Upper lobe of left lung (tissue), 6 donors: ENCODE results near the gene LYPLA2. TPM values are rescaled to one million over a fixed set of nuclear protein-coding genes. Genes with fewer than 3 reads are reported as not detected.
"Not testable (repeated sequence)": the region's sequence is repeated elsewhere in the genome, so short reads cannot be mapped to it uniquely, and the experiment has no call there.

Experiments used
- ATAC-seq, 2 donors: fragments of 200-7000 bp; cut with Tn5 transposase; one replicate each; pipeline ENCODE4 v1.9.1; 2022; ENCODE audit warnings: mild to moderate bottlenecking in 2 of 2, moderate library complexity in 2 of 2; ENCODE audit not compliant: low FRiP score in 2 of 2
- DNase-seq, 2 donors: peaks; one replicate each; pipeline ENCODE4 v3.0.0-alpha.2; 2019 to 2020
- H3K27ac ChIP-seq, 4 donors: fragments of 200-600 bp; sonication (generic); one replicate each; pipeline ENCODE4 v1.5.1; 2016 to 2019
- H3K27me3 ChIP-seq, 4 donors: fragments of 200-600 bp; sonication (generic); one replicate each; pipeline ENCODE4 v1.5.1; 2017 to 2019
- H3K36me3 ChIP-seq, 4 donors: fragments of 200-600 bp; sonication (generic); one replicate each; pipeline ENCODE4 v1.5.1; 2016 to 2019
- H3K4me1 ChIP-seq, 4 donors: fragments of 200-600 bp; sonication (generic); one replicate each; pipeline ENCODE4 v1.5.1; 2018 to 2019
- H3K4me3 ChIP-seq, 4 donors: fragments of 200-600 bp; sonication (generic); one replicate each; pipeline ENCODE4 v1.5.1; 2017 to 2019; ENCODE audit warnings: mild to moderate bottlenecking in 2 of 4, moderate library complexity in 1 of 4
- H3K9me3 ChIP-seq, 4 donors: fragments of 200-600 bp; sonication (generic); one replicate each; pipeline ENCODE4 v1.5.1; 2018 to 2019
- EP300 ChIP-seq, 4 donors: sonication (generic); formaldehyde crosslinking; IDR thresholded peaks; one replicate each; pipeline ENCODE4 v1.5.1; 2017; ENCODE audit warnings: antibody characterized with exemption in 4 of 4, control low read depth in 2 of 4
- POLR2A ChIP-seq, 4 donors: fragments of 450-650 bp; IDR thresholded peaks; one replicate each; pipeline ENCODE4 v1.5.1; 2016 to 2017; ENCODE audit warnings: antibody characterized with exemption in 4 of 4, mild to moderate bottlenecking in 2 of 4
- POLR2AphosphoS5 ChIP-seq, 2 donors: sonication (generic); formaldehyde crosslinking; IDR thresholded peaks; one replicate each; pipeline ENCODE4 v1.5.1; 2017; ENCODE audit warnings: antibody characterized with exemption in 2 of 2
- WGBS, 2 donors: methylation state at CpG; one replicate each; pipeline ENCODE4 v1.1.5; 2017 to 2018; 5-methylcytosine and 5-hydroxymethylcytosine counted together
- total RNA-seq, 6 donors: library from RNA; depleted of rRNA in 4 of 6; stranded (reverse); fragments of >200 nt in 4 of 6; gene quantifications; one replicate each; pipeline versions ENCODE4 v1.1.0 to v1.2.1, GENCODE V29; 2016 to 2021
- TF ChIP-seq, protein P1 (sequence below), 6 experiments: fragments of 450-650 bp in 4 of 6; fragments of 200-600 bp in 2 of 6; sonication (generic) in 2 of 6; IDR thresholded peaks; one replicate each; pipeline ENCODE4 v1.5.1; 2016 to 2019; ENCODE audit warnings: antibody characterized with exemption in 6 of 6
- donor health status: DM: no; HTN: no; CAD: no; lungs with moderate emphysema.
- donor health status: DM: no; HTN: yes; CAD: no; lungs with severe emphysema.

The LYPLA2 gene
- total RNA-seq, 6 donors from 2014 or later = 38.5 to 84.1 (median 59.9) TPM

DNA sequence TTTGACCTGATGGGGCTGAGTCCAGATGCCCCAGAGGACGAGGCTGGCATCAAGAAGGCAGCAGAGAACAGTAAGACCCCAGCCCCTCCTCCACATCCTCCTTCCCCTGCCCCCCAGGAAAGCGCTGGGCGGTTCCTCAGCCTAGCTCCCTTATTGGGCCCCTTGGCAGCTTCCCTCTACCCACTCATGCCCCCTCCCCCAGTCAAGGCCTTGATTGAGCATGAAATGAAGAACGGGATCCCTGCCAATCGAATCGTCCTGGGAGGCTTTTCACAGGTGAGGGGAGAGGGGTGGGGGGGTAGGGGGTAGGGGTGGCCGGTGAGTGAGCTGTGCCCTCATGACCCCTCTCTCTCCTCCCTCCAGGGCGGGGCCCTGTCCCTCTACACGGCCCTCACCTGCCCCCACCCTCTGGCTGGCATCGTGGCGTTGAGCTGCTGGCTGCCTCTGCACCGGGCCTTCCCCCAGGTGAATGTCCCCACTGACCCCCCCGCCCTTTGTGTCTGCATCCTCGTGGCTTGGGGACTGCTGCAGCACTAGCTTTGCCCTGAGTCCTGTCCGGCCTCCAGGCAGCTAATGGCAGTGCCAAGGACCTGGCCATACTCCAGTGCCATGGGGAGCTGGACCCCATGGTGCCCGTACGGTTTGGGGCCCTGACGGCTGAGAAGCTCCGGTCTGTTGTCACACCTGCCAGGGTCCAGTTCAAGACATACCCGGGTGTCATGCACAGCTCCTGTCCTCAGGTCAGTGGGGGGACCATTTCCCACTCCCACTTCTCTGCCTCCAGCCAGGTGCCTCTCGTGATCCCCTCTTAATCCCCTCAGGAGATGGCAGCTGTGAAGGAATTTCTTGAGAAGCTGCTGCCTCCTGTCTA lies 3.2 kb downstream of the LYPLA2 start:
- Histone ChIP-seq H3K4me3 (no peak overlapping the region), H3K27me3 (no peaks in the 10 kb centered on the region), H3K36me3 (peaks cover 9 to 55% (median 37%) of the 10 kb centered on the region in 4 donors), H3K4me1 (peaks cover 32 to 63% (median 41%) of the 10 kb centered on the region in 4 donors), H3K9me3 (no peaks in the 10 kb centered on the region), H3K27ac (peak overlapping the region in 3 of 4 donors; percentile 26 to 30 (median 27))
- DNase-seq (peak in 1 of 2 donors; percentile 75), ATAC-seq (no peak)
- TF ChIP-seq, protein P1, sequence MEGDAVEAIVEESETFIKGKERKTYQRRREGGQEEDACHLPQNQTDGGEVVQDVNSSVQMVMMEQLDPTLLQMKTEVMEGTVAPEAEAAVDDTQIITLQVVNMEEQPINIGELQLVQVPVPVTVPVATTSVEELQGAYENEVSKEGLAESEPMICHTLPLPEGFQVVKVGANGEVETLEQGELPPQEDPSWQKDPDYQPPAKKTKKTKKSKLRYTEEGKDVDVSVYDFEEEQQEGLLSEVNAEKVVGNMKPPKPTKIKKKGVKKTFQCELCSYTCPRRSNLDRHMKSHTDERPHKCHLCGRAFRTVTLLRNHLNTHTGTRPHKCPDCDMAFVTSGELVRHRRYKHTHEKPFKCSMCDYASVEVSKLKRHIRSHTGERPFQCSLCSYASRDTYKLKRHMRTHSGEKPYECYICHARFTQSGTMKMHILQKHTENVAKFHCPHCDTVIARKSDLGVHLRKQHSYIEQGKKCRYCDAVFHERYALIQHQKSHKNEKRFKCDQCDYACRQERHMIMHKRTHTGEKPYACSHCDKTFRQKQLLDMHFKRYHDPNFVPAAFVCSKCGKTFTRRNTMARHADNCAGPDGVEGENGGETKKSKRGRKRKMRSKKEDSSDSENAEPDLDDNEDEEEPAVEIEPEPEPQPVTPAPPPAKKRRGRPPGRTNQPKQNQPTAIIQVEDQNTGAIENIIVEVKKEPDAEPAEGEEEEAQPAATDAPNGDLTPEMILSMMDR (IDR thresholded peaks at IDR 0.05) = no peak
- TF ChIP-seq EP300 (IDR thresholded peaks at IDR 0.05) = no peak
- no peak for TF ChIP-seq POLR2A (IDR thresholded peaks at IDR 0.05)
- no peak for TF ChIP-seq POLR2AphosphoS5 (IDR thresholded peaks at IDR 0.05)
- 63 to 77% methylated on average over 9 to 17 of the region's 21 CpGs for WGBS, 2 donors

GRCh38 chr1:23794732-23795182 lies 3.8 kb downstream of the LYPLA2 start:
- Histone ChIP-seq H3K36me3 (peaks cover 9 to 55% (median 37%) of the 10 kb centered on the region in 4 donors), H3K27ac (peak overlapping the region in 1 of 4 donors; percentile 16), H3K4me1 (peaks cover 39 to 69% (median 47%) of the 10 kb centered on the region in 4 donors)
- H3K27me3 ChIP-seq, H3K4me3 ChIP-seq, ATAC-seq, H3K9me3 ChIP-seq: not testable (repeated sequence)
- 82 to 97% methylated on average over 4 to 7 of the region's 9 CpGs for WGBS, 2 donors
- peak in 1 of 2 donors; percentile 50 for DNase-seq

DNA sequence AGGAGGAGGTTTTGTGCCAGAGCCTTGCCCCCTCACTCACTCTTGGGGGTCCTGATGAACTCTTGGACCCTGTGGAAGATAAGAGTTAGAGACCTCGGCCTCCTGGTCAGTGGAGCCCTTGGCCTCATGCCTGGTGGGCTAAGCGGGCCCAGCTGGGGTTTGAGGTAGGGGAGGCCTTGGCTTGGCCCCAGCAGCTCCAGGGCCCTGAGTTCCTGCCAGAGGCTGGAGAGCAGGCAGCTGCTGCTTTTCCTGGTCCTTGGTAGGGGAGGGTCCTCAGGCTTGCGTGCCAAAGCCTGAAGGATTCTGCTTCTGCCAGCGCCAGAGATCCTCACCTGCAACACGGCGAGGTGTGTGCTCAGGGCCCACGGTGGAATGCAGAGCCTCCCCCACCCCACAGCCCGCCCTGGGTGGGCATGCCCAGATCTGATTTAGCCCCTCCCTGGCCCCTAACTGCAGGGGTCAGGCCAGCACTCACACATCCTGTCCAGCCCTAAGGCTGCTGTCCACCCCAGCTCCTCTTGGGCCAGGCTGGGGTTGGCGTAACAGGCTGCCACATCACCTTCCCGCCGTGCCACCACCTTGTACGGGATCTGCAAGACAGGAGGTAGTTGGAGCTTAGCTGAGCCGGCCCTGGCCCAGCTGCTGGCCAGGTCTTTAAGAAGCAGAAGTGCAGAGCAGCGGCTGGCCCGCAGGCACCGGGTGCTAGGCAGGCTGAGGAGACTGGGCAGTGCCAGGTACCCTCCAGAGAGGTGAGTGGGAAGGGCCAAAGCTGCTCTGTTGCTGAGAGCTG lies 4.9 kb downstream of the LYPLA2 start:
- no peak overlapping the region for H3K4me3 ChIP-seq
- H3K9me3 ChIP-seq = no peaks in the 10 kb centered on the region
- peaks cover 35 to 69% (median 41%) of the 10 kb centered on the region in 4 donors for H3K4me1 ChIP-seq
- WGBS, 2 donors = 52 to 84% methylated on average over 8 to 10 of the region's 16 CpGs
- no peak for ATAC-seq
- peaks cover 9 to 55% (median 37%) of the 10 kb centered on the region in 4 donors for H3K36me3 ChIP-seq
- H3K27me3 ChIP-seq = no peaks in the 10 kb centered on the region
- no peak for TF ChIP-seq POLR2A (IDR thresholded peaks at IDR 0.05)
- TF ChIP-seq EP300 (IDR thresholded peaks at IDR 0.05) = no peak
- no peak for TF ChIP-seq POLR2AphosphoS5 (IDR thresholded peaks at IDR 0.05)
- TF ChIP-seq, protein P1 (IDR thresholded peaks at IDR 0.05) = no peak
- DNase-seq = peak in 1 of 2 donors; percentile 79
- H3K27ac ChIP-seq = peak overlapping the region in 2 of 4 donors; percentile 0 to 40

GRCh38 chr1:23796466-23797271 lies 5.7 kb downstream of the LYPLA2 start:
- TF ChIP-seq, protein P1 (IDR thresholded peaks at IDR 0.05) = no peak
- TF ChIP-seq POLR2AphosphoS5 (IDR thresholded peaks at IDR 0.05) = no peak
- no peak for TF ChIP-seq POLR2A (IDR thresholded peaks at IDR 0.05)
- TF ChIP-seq EP300 (IDR thresholded peaks at IDR 0.05) = no peak
- no peak for ATAC-seq
- H3K9me3 ChIP-seq = no peaks in the 10 kb centered on the region
- H3K4me1 ChIP-seq = peaks cover 41 to 74% (median 46%) of the 10 kb centered on the region in 4 donors
- peak overlapping the region in 2 of 4 donors; percentile 0 to 40 for H3K27ac ChIP-seq
- H3K36me3 ChIP-seq = peaks cover 9 to 55% (median 37%) of the 10 kb centered on the region in 4 donors
- WGBS, 2 donors = 69 to 71% methylated on average over 10 to 17 of the region's 17 CpGs
- H3K4me3 ChIP-seq = no peak overlapping the region
- DNase-seq = no peak
- no peaks in the 10 kb centered on the region for H3K27me3 ChIP-seq
